H1 (cell line): ENCODE data around the gene ZC3H14. TPM values are rescaled to one million over a fixed set of nuclear protein-coding genes. Genes with fewer than 3 reads are reported as not detected.

ENCODE experiments used
- CTCF ChIA-PET: fragments of 300-600 bp; sonication (Branson Sonifier 250); formaldehyde crosslinking; loops from one replicate; lab custom pipeline; 2021; ENCODE audit not compliant: partially characterized antibody; lab: Charles Lee
- POLR2A ChIA-PET: fragments of 300-600 bp; sonication (Branson Sonifier 250); formaldehyde crosslinking; loops from one replicate; lab custom pipeline; 2021; ENCODE audit warnings: inconsistent platforms; ENCODE audit not compliant: partially characterized antibody; lab: Charles Lee
- DNase-seq, 2 experiments: peaks; one replicate each; pipeline versions ENCODE4 v3.0.0 to v3.0.0-alpha.2; 2010 to 2022; ENCODE audit warnings: low spot score in 2 of 2, low read depth in 1 of 2, mixed read lengths in 1 of 2
- FAIRE-seq: peaks from 2 replicates; lab custom pipeline; 2011; peaks lifted over from hg19 to GRCh38; lab: Jason Lieb, UNC
- H2AFZ ChIP-seq: 2 replicates; pipeline ENCODE4 v1.8.1; 2012; ENCODE audit warnings: low read length, inconsistent platforms
- H2AK5ac ChIP-seq: 2 replicates; pipeline ENCODE4 v1.6.1; 2013; ENCODE audit warnings: low read depth, low read length
- H2BK120ac ChIP-seq: replicated peaks from 2 replicates; pipeline ENCODE3; 2013; ENCODE audit warnings: low read depth, low read length, inconsistent platforms
- H2BK12ac ChIP-seq: 2 replicates; pipeline ENCODE4 v1.6.1; 2013; ENCODE audit warnings: low read depth, low read length
- H2BK15ac ChIP-seq: 2 replicates; pipeline ENCODE4 v1.6.1; 2013; ENCODE audit warnings: low read length
- H2BK20ac ChIP-seq: 2 replicates; pipeline ENCODE4 v1.6.1; 2013; ENCODE audit warnings: low read length
- H2BK5ac ChIP-seq: 2 replicates; pipeline ENCODE4 v1.6.1; 2013; ENCODE audit warnings: low read depth, low read length
- H3K14ac ChIP-seq: 2 replicates; pipeline ENCODE4 v1.6.1; 2013; ENCODE audit warnings: inconsistent platforms; ENCODE audit not compliant: insufficient read length
- H3K18ac ChIP-seq: 2 replicates; pipeline ENCODE4 v1.6.1; 2013; ENCODE audit warnings: low read length; ENCODE audit errors: extremely low read depth
- H3K23ac ChIP-seq: 2 replicates; pipeline ENCODE4 v1.6.1; 2013; ENCODE audit warnings: inconsistent platforms; ENCODE audit not compliant: insufficient read length
- H3K23me2 ChIP-seq: 2 replicates; pipeline ENCODE4 v1.6.1; 2013; ENCODE audit warnings: low read depth, low read length
- H3K27ac ChIP-seq: 2 replicates; pipeline ENCODE4 v1.6.1; 2011; ENCODE audit warnings: low read depth, low read length, inconsistent platforms
- H3K27me3 ChIP-seq, 4 experiments: replicated peaks in 1 of 4; 1 replicate in 1 of 4; 2 replicates in 3 of 4; pipeline versions ENCODE4 v1.6.1 to v1.8.1; 2011 to 2013; ENCODE audit warnings: low read length in 3 of 4, mild to moderate bottlenecking in 3 of 4, inconsistent platforms in 2 of 4, mixed read lengths in 2 of 4, moderate library complexity in 1 of 4; ENCODE audit not compliant: control insufficient read depth in 3 of 4, insufficient read depth in 3 of 4; ENCODE audit errors: extremely low read depth in 1 of 4
- H3K36me3 ChIP-seq, 4 experiments: 2 replicates each; pipeline versions ENCODE4 v1.6.1 to v1.8.1; 2011 to 2013; ENCODE audit warnings: mild to moderate bottlenecking in 4 of 4, low read length in 3 of 4, moderate library complexity in 2 of 4, control low read depth in 1 of 4, inconsistent platforms in 1 of 4; ENCODE audit not compliant: insufficient read depth in 4 of 4, control insufficient read depth in 2 of 4
- H3K4ac ChIP-seq: replicated peaks from 2 replicates; pipeline ENCODE3; 2013; ENCODE audit warnings: low read length, low read depth, mixed read lengths, inconsistent platforms; ENCODE audit not compliant: insufficient read length
- H3K4me1 ChIP-seq, 4 experiments: replicated peaks in 1 of 4; 1 replicate in 1 of 4; 2 replicates in 3 of 4; pipeline versions ENCODE4 v1.6.1 to v1.8.1; 2011 to 2013; ENCODE audit warnings: low read length in 3 of 4, inconsistent platforms in 2 of 4, mixed read lengths in 1 of 4; ENCODE audit not compliant: insufficient read depth in 4 of 4, control insufficient read depth in 3 of 4
- H3K4me2 ChIP-seq, 2 experiments: 2 replicates each; pipeline versions ENCODE4 v1.6.1 to v1.8.1; 2011 to 2013; ENCODE audit warnings: low read depth in 2 of 2, low read length in 2 of 2, control low read depth in 1 of 2, inconsistent platforms in 1 of 2, mild to moderate bottlenecking in 1 of 2; ENCODE audit not compliant: insufficient read depth in 1 of 2
- H3K4me3 ChIP-seq, 4 experiments: fragments of 200-600, 300-600 bp in 1 of 4; sonication (generic), shearing (Covaris generic), sonication (Bioruptor Twin) in 1 of 4; 2 replicates each; pipeline versions ENCODE4 v1.5.1 to v1.8.1; 2011 to 2016; ENCODE audit warnings: low read length in 4 of 4, low read depth in 3 of 4, control low read depth in 2 of 4, inconsistent platforms in 2 of 4, mild to moderate bottlenecking in 2 of 4, mixed read lengths in 1 of 4, moderate library complexity in 1 of 4; ENCODE audit not compliant: insufficient read depth in 2 of 4; ENCODE audit errors: extremely low read depth in 1 of 4
- H3K56ac ChIP-seq: replicated peaks from 2 replicates; pipeline ENCODE3; 2013; ENCODE audit warnings: low read depth, mild to moderate bottlenecking, mixed read lengths, low read length, inconsistent platforms; ENCODE audit not compliant: insufficient read length
- H3K79me1 ChIP-seq: 2 replicates; pipeline ENCODE4 v1.6.1; 2013; ENCODE audit warnings: low read depth, low read length, control low read depth
- H3K79me2 ChIP-seq, 2 experiments: 2 replicates each; pipeline versions ENCODE4 v1.6.1 to v1.8.1; 2012 to 2013; ENCODE audit warnings: low read length in 2 of 2, mild to moderate bottlenecking in 2 of 2, inconsistent platforms in 1 of 2; ENCODE audit not compliant: insufficient read depth in 2 of 2, control insufficient read depth in 1 of 2
- H3K9ac ChIP-seq, 4 experiments: replicated peaks in 1 of 4; 1 replicate in 1 of 4; 2 replicates in 3 of 4; pipeline versions ENCODE4 v1.6.1 to v1.8.1; 2011 to 2013; ENCODE audit warnings: low read depth in 3 of 4, low read length in 3 of 4, control low read depth in 2 of 4, mild to moderate bottlenecking in 2 of 4, moderate library complexity in 2 of 4, inconsistent platforms in 1 of 4; ENCODE audit errors: extremely low read depth in 1 of 4
- H3K9me3 ChIP-seq, 2 experiments: 2 replicates each; pipeline versions ENCODE4 v1.6.1 to v1.8.1; 2012 to 2013; ENCODE audit warnings: mild to moderate bottlenecking in 2 of 2, moderate library complexity in 2 of 2, control low read depth in 1 of 2, inconsistent platforms in 1 of 2, low read depth in 1 of 2, low read length in 1 of 2, mixed read lengths in 1 of 2; ENCODE audit not compliant: insufficient read depth in 2 of 2
- H4K20me1 ChIP-seq, 2 experiments: replicated peaks in 1 of 2; 2 replicates each; pipeline versions ENCODE3 to v1.8.1; 2011 to 2013; ENCODE audit warnings: inconsistent platforms in 2 of 2, low read length in 2 of 2, mild to moderate bottlenecking in 1 of 2; ENCODE audit not compliant: insufficient read depth in 2 of 2, control insufficient read depth in 1 of 2
- H4K5ac ChIP-seq: 2 replicates; pipeline ENCODE4 v1.6.1; 2013; ENCODE audit warnings: low read length, low read depth, mixed read lengths, inconsistent platforms; ENCODE audit not compliant: insufficient read length
- H4K8ac ChIP-seq: 2 replicates; pipeline ENCODE4 v1.8.0; 2013; ENCODE audit warnings: mild to moderate bottlenecking, moderate library complexity, low read length, inconsistent platforms; ENCODE audit not compliant: insufficient read depth; ENCODE audit errors: extremely low read depth
- H4K91ac ChIP-seq: replicated peaks from 2 replicates; pipeline ENCODE3; 2013; ENCODE audit warnings: low read length, mixed read lengths, inconsistent platforms; ENCODE audit not compliant: insufficient read length
- BRCA1 ChIP-seq: IDR thresholded peaks from 2 replicates; pipeline ENCODE4 v1.6.1; 2012; ENCODE audit warnings: low read depth, low read length, improper control_type of control experiment
- CBX8 ChIP-seq: fragments of 300-800, 300-1000 bp; sonication (generic); IDR thresholded peaks from 2 replicates; pipeline ENCODE4 v1.7.1; 2016; ENCODE audit warnings: low read depth, low read length, borderline replicate concordance
- CREB1 ChIP-seq: IDR thresholded peaks from 2 replicates; pipeline ENCODE4 v1.6.1; 2012; ENCODE audit warnings: inconsistent platforms
- JUN ChIP-seq: IDR thresholded peaks from 2 replicates; pipeline ENCODE4 v1.6.1; 2011; ENCODE audit warnings: low read depth, mild to moderate bottlenecking, improper control_type of control experiment, low read length
- JUND ChIP-seq: IDR thresholded peaks from 2 replicates; pipeline ENCODE4 v1.6.1; 2011; ENCODE audit warnings: mild to moderate bottlenecking, improper control_type of control experiment, low read length
- KDM1A ChIP-seq: fragments of 200-600, 300-600 bp; sonication (generic); IDR thresholded peaks from 2 replicates; pipeline ENCODE4 v1.7.1; 2016; ENCODE audit warnings: mild to moderate bottlenecking, low read length, borderline replicate concordance
- NANOG ChIP-seq: IDR thresholded peaks from 2 replicates; pipeline ENCODE4 v1.6.1; 2011; ENCODE audit warnings: low read length, low read depth, mild to moderate bottlenecking, inconsistent platforms; ENCODE audit not compliant: insufficient read depth, poor library complexity, severe bottlenecking
- RAD21 ChIP-seq, 2 experiments: IDR thresholded peaks in 1 of 2; conservative IDR thresholded peaks in 1 of 2; 2 replicates each; pipeline ENCODE4 v1.6.1; 2011; ENCODE audit warnings: low read depth in 2 of 2, low read length in 2 of 2, improper control_type of control experiment in 1 of 2, inconsistent platforms in 1 of 2, mild to moderate bottlenecking in 1 of 2, moderate library complexity in 1 of 2
- RNF2 ChIP-seq: fragments of 200-900, 300-1000 bp; sonication (generic); IDR thresholded peaks from 2 replicates; pipeline ENCODE4 v1.7.1; 2016; ENCODE audit warnings: borderline replicate concordance, low read depth, mild to moderate bottlenecking, antibody characterized with exemption, low read length; ENCODE audit not compliant: poor library complexity, severe bottlenecking; ENCODE audit errors: missing control alignments
- SIRT6 ChIP-seq: IDR thresholded peaks from one replicate; pipeline ENCODE4 v1.7.1; 2012; ENCODE audit warnings: low read length, inconsistent platforms
- SP2 ChIP-seq: IDR thresholded peaks from 2 replicates; pipeline ENCODE4 v1.6.1; 2012; ENCODE audit warnings: mild to moderate bottlenecking, low read length, inconsistent platforms
- SRF ChIP-seq: IDR thresholded peaks from 2 replicates; pipeline ENCODE4 v1.6.1; 2011; ENCODE audit warnings: mild to moderate bottlenecking, low read depth, low read length, moderate library complexity
- TAF1 ChIP-seq: IDR thresholded peaks from 2 replicates; pipeline ENCODE4 v1.6.1; 2011; ENCODE audit warnings: mild to moderate bottlenecking, low read depth, low read length
- YY1 ChIP-seq: IDR thresholded peaks from 2 replicates; pipeline ENCODE4 v1.6.1; 2011; ENCODE audit warnings: low read depth, mild to moderate bottlenecking, low read length
- WGBS, 2 experiments: shearing (Covaris generic) in 1 of 2; methylation state at CpG; one replicate each; pipeline versions ENCODE4 v1.1.6 to v1.1.7; 2013 to 2015; ENCODE audit warnings: low lambda C conversion rate in 2 of 2, mixed read lengths in 2 of 2, inconsistent platforms in 1 of 2, low coverage in 1 of 2, missing lambda C conversion rate in 1 of 2; ENCODE audit not compliant: insufficient replicate concordance in 2 of 2, insufficient coverage in 1 of 2, insufficient read length in 1 of 2; ENCODE audit errors: extremely low coverage in 1 of 2, missing lambda C conversion rate in 1 of 2; 5-methylcytosine and 5-hydroxymethylcytosine counted together
- polyA plus RNA-seq, 7 experiments: library from polyadenylated mRNA; depleted of rRNA in 3 of 7; stranded (reverse) in 5 of 7; unstranded in 2 of 7; fragments of >200 nt in 5 of 7; fragments of 200-250 nt in 2 of 7; gene quantifications; 1 replicate in 5 of 7; 2 replicates in 1 of 7; 4 replicates in 1 of 7; pipeline versions ENCODE4 v1.2.1 to v1.2.3, GENCODE V29; 2011 to 2013; ENCODE audit warnings: missing spikeins in 2 of 7, mixed read lengths in 2 of 7
- total RNA-seq: library from RNA; stranded (reverse); fragmentation: NEBNext Ultra II Directional; extraction: Animal tissue kit (Norgen Biotek cat#: 25700); gene quantifications from 2 replicates; pipeline ENCODE4 v1.2.1, GENCODE V29; 2021

ZC3H14 gene
- total and polyA plus RNA-seq, 2 of the 8 experiments (the other 6 are each of a cell fraction or from before 2014, with no cell fraction given), result 86.0 to 99.1 TPM

DNA sequence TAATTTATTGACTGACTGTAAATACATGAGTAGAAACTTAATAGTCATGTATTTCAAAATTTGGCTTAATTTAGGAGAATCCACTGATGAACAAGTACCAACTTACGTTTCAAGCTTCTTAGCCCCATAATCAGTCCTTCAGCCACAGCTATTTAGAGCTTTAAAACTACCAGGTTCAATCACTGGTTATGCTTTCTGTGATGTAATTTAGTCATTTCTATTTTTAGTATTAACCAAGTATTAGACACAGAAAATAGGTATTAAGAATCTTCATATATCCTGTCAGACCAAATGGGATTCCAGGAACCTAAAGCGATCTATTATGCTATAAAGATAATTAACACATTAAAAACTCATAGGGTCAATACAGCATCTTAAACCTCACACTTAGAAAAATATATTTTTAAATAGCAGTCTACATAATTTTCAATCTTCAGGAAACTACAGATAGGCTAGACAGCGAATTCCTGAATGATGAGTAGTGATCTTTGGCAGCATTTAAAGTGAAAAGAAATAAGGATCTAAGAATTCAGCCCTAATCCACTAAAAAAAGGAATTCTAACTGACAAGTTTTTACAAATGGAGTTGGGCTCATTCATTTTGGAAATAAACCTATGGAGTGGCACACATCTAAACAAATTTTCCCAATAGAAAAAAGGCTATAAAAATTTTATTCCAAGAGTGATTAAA, 51.5 kb downstream of the ZC3H14 start:
- H4K91ac ChIP-seq, result no peak overlapping the region
- no peaks in the 10 kb centered on the region for H3K79me2 ChIP-seq
- H4K8ac ChIP-seq, result no peak overlapping the region
- H4K20me1 ChIP-seq, result no peaks in the 10 kb centered on the region
- WGBS, 2 experiments, result 97% methylated on average over 3 of the region's 3 CpGs; no CpG with 5 or more reads in 1 of the 2 experiments
- FAIRE-seq (no peak), DNase-seq (no peak)
- H3K27me3 ChIP-seq, result no peaks in the 10 kb centered on the region
- no peak overlapping the region for H3K27ac ChIP-seq
- H3K14ac ChIP-seq, result no peak overlapping the region
- H3K4me1 ChIP-seq, result no peaks in the 10 kb centered on the region
- no peak overlapping the region for H3K23ac ChIP-seq
- H2BK20ac ChIP-seq, result no peak overlapping the region
- H3K36me3 ChIP-seq, result peaks cover 10 to 66% (median 34%) of the 10 kb centered on the region in 4 experiments
- H3K9ac ChIP-seq, result no peak overlapping the region
- H2BK5ac ChIP-seq, result no peak overlapping the region
- no peak overlapping the region for H3K18ac ChIP-seq
- no peak overlapping the region for H2AK5ac ChIP-seq
- POLR2A ChIA-PET, result no interaction called here
- H2BK120ac ChIP-seq, result no peak overlapping the region
- H3K79me1 ChIP-seq, result no peaks in the 10 kb centered on the region
- TF ChIP-seq SIRT6, result no peak
- TF ChIP-seq CREB1, result no peak
- no peak for TF ChIP-seq JUN
- TF ChIP-seq CBX8, result no peak
- no peak for TF ChIP-seq SRF
- no peak for TF ChIP-seq JUND
- TF ChIP-seq SP2, result no peak
- TF ChIP-seq RNF2, result no peak
- TF ChIP-seq NANOG, result no peak
- TF ChIP-seq TAF1, result no peak
- no peak for TF ChIP-seq BRCA1
- no peak for TF ChIP-seq YY1
- no peak for TF ChIP-seq RAD21 (IDR thresholded peaks at IDR 0.05 in 1 of 2, conservative IDR thresholded peaks at IDR 0.05 in 1 of 2; ENCODE audit: low read depth in 2 of 2, low read length in 2 of 2)
- no peak for TF ChIP-seq KDM1A
- no peak overlapping the region for H3K4ac ChIP-seq
- no peak overlapping the region for H3K4me2 ChIP-seq
- no peaks in the 10 kb centered on the region for H3K23me2 ChIP-seq
- CTCF ChIA-PET, result interaction anchor here (1.0 to 1.1 kb wide), 2 partner anchors 8 to 11 kb away, joined by 3 to 4 read pairs; no protein-coding TSS in a partner anchor
- H4K5ac ChIP-seq, result no peak overlapping the region
- no peak overlapping the region for H2BK12ac ChIP-seq
- H2BK15ac ChIP-seq, result no peak overlapping the region
- H3K56ac ChIP-seq, result no peak overlapping the region
- H3K9me3 ChIP-seq, result no peaks in the 10 kb centered on the region
- H3K4me3 ChIP-seq, result no peak overlapping the region
- H2AFZ ChIP-seq, result no peak overlapping the region
